GM12878 (cell line): ENCODE measurements around the gene PIK3C3. TPM values are rescaled to one million over a fixed set of nuclear protein-coding genes. Genes with fewer than 3 reads are reported as not detected.
A peak's percentile ranks its signal among the peaks of the same experiment; 100 is the strongest.

Experiments used
- ATAC-seq: fragments of 200-7000 bp; cut with Tn5 transposase; 3 replicates; pipeline ENCODE4 v1.9.1; 2020; ENCODE audit warnings: mild to moderate bottlenecking, moderate library complexity
- BruUV-seq: library from RNA; stranded (reverse); fragments of 400-500 nt; replicated peaks from 2 replicates; lab custom pipeline; 2021; lab: Mats Ljungman, UMichigan
- CTCF ChIA-PET: fragments of 300-600 bp; sonication (Branson Sonifier 250); formaldehyde crosslinking; extraction: SDS; loops from one replicate; lab custom pipeline; 2021; ENCODE audit warnings: inconsistent platforms; lab: Yijun Ruan, JAX
- POLR2A ChIA-PET: fragments of 350-600 bp; formaldehyde crosslinking; extraction: SDS; loops from one replicate; lab custom pipeline; 2021; ENCODE audit warnings: inconsistent platforms; lab: Charles Lee
- RAD21 ChIA-PET: fragments of 300-600 bp; sonication (Branson Sonifier 250); formaldehyde crosslinking; loops from one replicate; lab custom pipeline; 2023; ENCODE audit warnings: antibody characterized with exemption; ENCODE audit not compliant: unreplicated experiment; lab: Charles Lee
- SMC1A ChIA-PET: fragments of 300-600 bp; sonication (Branson Sonifier 250); formaldehyde crosslinking; loops from one replicate; lab custom pipeline; 2023; ENCODE audit not compliant: unreplicated experiment, uncharacterized antibody; lab: Charles Lee
- DNase-seq: peaks from one replicate; pipeline ENCODE4 v3.0.0-alpha.2; 2011; ENCODE audit warnings: low read depth, low spot score
- FAIRE-seq: peaks from 3 replicates; lab custom pipeline; 2011; peaks lifted over from hg19 to GRCh38; lab: Jason Lieb, UNC
- H2AFZ ChIP-seq: 2 replicates; pipeline ENCODE4 v1.6.0; 2011; ENCODE audit warnings: low read depth, low read length, control low read depth; ENCODE audit not compliant: control insufficient read depth
- H3K27ac ChIP-seq: 2 replicates; pipeline ENCODE4 v1.5.1; 2011; ENCODE audit warnings: control low read depth; ENCODE audit not compliant: control insufficient read depth, insufficient read depth
- H3K27me3 ChIP-seq, 2 experiments: replicated peaks in 1 of 2; 2 replicates each; pipeline versions ENCODE4 v1.6.0 to v1.6.1; 2011; ENCODE audit warnings: low read length in 1 of 2; ENCODE audit not compliant: control insufficient read depth in 2 of 2, insufficient read depth in 2 of 2
- H3K36me3 ChIP-seq, 2 experiments: 2 replicates each; pipeline ENCODE4 v1.5.1; 2011; ENCODE audit warnings: low read length in 1 of 2; ENCODE audit not compliant: control insufficient read depth in 2 of 2, insufficient read depth in 2 of 2
- H3K4me1 ChIP-seq: 2 replicates; pipeline ENCODE4 v1.6.1; 2011; ENCODE audit warnings: mild to moderate bottlenecking, low read length, moderate library complexity, mixed read lengths; ENCODE audit not compliant: control insufficient read depth, insufficient read depth
- H3K4me2 ChIP-seq: 2 replicates; pipeline ENCODE4 v1.6.0; 2011; ENCODE audit warnings: control low read depth; ENCODE audit not compliant: control insufficient read depth, insufficient read depth
- H3K4me3 ChIP-seq: fragments of 200-600 bp; sonication (generic); 2 replicates; pipeline ENCODE4 v1.5.1; 2016
- H3K79me2 ChIP-seq: 2 replicates; pipeline ENCODE4 v1.6.0; 2011; ENCODE audit warnings: low read length; ENCODE audit not compliant: control insufficient read depth, insufficient read depth
- H3K9ac ChIP-seq: 2 replicates; pipeline ENCODE4 v1.8.0; 2011; ENCODE audit warnings: low read length, control low read depth, mixed read lengths; ENCODE audit not compliant: control insufficient read depth, insufficient read depth
- H3K9me3 ChIP-seq: replicated peaks from 3 replicates; pipeline ENCODE4 v1.5.1; 2011; ENCODE audit warnings: mild to moderate bottlenecking, low read length; ENCODE audit not compliant: control insufficient read depth, insufficient read depth
- H4K20me1 ChIP-seq: 2 replicates; pipeline ENCODE4 v1.6.0; 2011; ENCODE audit not compliant: control insufficient read depth, insufficient read depth
- RAD51 ChIP-seq: fragments of 450-650 bp; IDR thresholded peaks from 2 replicates; pipeline ENCODE4 v1.6.1; 2016; ENCODE audit warnings: moderate library complexity, mild to moderate bottlenecking, inconsistent platforms
- ZBED1 ChIP-seq: IDR thresholded peaks from 2 replicates; pipeline ENCODE4 v1.6.1; 2016; ENCODE audit warnings: borderline replicate concordance
- ZBTB11 ChIP-seq: fragments of 450-650 bp; formaldehyde crosslinking; IDR thresholded peaks from 2 replicates; pipeline ENCODE4 v1.5.0; 2022; ENCODE audit warnings: mild to moderate bottlenecking, missing genetic modification characterization
- ZBTB40 ChIP-seq: fragments of 450-650 bp; IDR thresholded peaks from 2 replicates; pipeline ENCODE4 v1.6.1; 2016; ENCODE audit warnings: mild to moderate bottlenecking, moderate library complexity, borderline replicate concordance
- WGBS: methylation state at CpG from one replicate; pipeline ENCODE4 v1.1.6; 2016; ENCODE audit warnings: low lambda C conversion rate; ENCODE audit not compliant: insufficient replicate concordance, insufficient coverage; ENCODE audit errors: missing lambda C conversion rate; 5-methylcytosine and 5-hydroxymethylcytosine counted together
- in situ Hi-C: fragments of 300-500 bp; cut with MboI; formaldehyde crosslinking; loops from 9 replicates; pipeline ENCODE4 v1.14.3; 2018; ENCODE audit warnings: mixed read lengths
- intact Hi-C: fragments of 100-400 bp; cut with micrococcal nuclease; formaldehyde crosslinking; loops from one replicate; pipeline ENCODE4 v1.14.2; 2022; ENCODE audit not compliant: unreplicated experiment
- polyA plus RNA-seq, 11 experiments: library from polyadenylated mRNA; depleted of rRNA in 4 of 11; unstranded in 6 of 11; stranded (reverse) in 5 of 11; fragments of >200 nt; fragmentation: Nextera tagmentation in 4 of 11; fragmentation: Illumina TruSeq in 1 of 11; extraction: Ambion mirVana in 4 of 11; extraction: Trizol in 1 of 11; gene quantifications; 1 replicate in 1 of 11; 2 replicates in 10 of 11; pipeline versions ENCODE4 v1.2.1 to v1.2.3, GENCODE V29; 2011 to 2016; ENCODE audit warnings: inconsistent platforms in 2 of 11, missing spikeins in 2 of 11, low read depth in 1 of 11
- total RNA-seq, 4 experiments: library from RNA; depleted of rRNA in 3 of 4; stranded (reverse); fragments of >200 nt in 3 of 4; fragmentation: Illumina TruSeq in 1 of 4; extraction: Trizol in 1 of 4; gene quantifications; 2 replicates each; pipeline versions ENCODE4 v1.2.1 to v1.2.3, GENCODE V29; 2013 to 2021
- TF ChIP-seq, protein P1 (sequence below): fragments of 450-650 bp; IDR thresholded peaks from 2 replicates; pipeline ENCODE4 v1.6.1; 2016; ENCODE audit warnings: mild to moderate bottlenecking

Gene PIK3C3
- total and polyA plus RNA-seq, 10 of the 15 experiments (the other 5 are each of a cell fraction or from before 2014, with no cell fraction given), result 14.4 to 131 (median 32.4) TPM

- Histone ChIP-seq H3K27me3 (no peaks in the 10 kb centered on the region), H3K4me3 (peak overlapping the region; percentile 94), H3K27ac (peak overlapping the region; percentile 71), H3K4me1 (no peaks in the 10 kb centered on the region; the same call in 1 of the 2 replicates), H3K36me3 (peaks cover 0 to 16% of the 10 kb centered on the region in 2 experiments; a peak in 2 of 4 replicates), H3K79me2 (peaks cover 50% of the 10 kb centered on the region), H3K4me2 (peak overlapping the region; percentile 68), H2AFZ (no peak overlapping the region), H3K9ac (peak overlapping the region; percentile 67), H3K9me3 (no peaks in the 10 kb centered on the region; the same call in 2 of the 3 replicates), H4K20me1 (no peaks in the 10 kb centered on the region)
- ChIA-PET POLR2A (interaction anchor here (0.6 to 2.2 kb wide), 7 partner anchors 9 to 1137 kb away, joined by 3 to 13 read pairs (median 4); no protein-coding TSS in a partner anchor), SMC1A (interaction anchor here (0.6 to 1.5 kb wide), 3 partner anchors 9 to 29 kb away, joined by 3 to 4 read pairs (median 3); no protein-coding TSS in a partner anchor), CTCF (interaction anchor here (0.6 to 1.0 kb wide), 2 partner anchors 16 to 33 kb away, joined by 3 to 4 read pairs; no protein-coding TSS in a partner anchor), RAD21 (no interaction called here)
- WGBS, result 45% methylated on average over 11 of the region's 11 CpGs
- FAIRE-seq (no peak), ATAC-seq (peak; percentile 32), DNase-seq (no peak)
- intact Hi-C loops, result loop anchor here (5.0 kb wide), 1 partner anchor 72 kb away; no protein-coding TSS in a partner anchor
- no peak for TF ChIP-seq ZBED1
- TF ChIP-seq ZBTB40, result no peak
- no peak for TF ChIP-seq ZBTB11
- TF ChIP-seq, protein P1, sequence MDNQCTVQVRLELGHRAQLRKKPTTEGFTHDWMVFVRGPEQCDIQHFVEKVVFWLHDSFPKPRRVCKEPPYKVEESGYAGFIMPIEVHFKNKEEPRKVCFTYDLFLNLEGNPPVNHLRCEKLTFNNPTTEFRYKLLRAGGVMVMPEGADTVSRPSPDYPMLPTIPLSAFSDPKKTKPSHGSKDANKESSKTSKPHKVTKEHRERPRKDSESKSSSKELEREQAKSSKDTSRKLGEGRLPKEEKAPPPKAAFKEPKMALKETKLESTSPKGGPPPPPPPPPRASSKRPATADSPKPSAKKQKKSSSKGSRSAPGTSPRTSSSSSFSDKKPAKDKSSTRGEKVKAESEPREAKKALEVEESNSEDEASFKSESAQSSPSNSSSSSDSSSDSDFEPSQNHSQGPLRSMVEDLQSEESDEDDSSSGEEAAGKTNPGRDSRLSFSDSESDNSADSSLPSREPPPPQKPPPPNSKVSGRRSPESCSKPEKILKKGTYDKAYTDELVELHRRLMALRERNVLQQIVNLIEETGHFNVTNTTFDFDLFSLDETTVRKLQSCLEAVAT, result 0 out of 2 replicates have a peak, but pooled peaks have one; percentile 9
- no peak for TF ChIP-seq RAD51
- in situ Hi-C loops, result no loop called here
- BruUV-seq, result no TSS peak
These were observed 654 bp downstream of the PIK3C3 start for GRCh38 chr18:41955688-41956087.
